ENCODE data around the gene AFAP1.

- TF ChIP-seq ZNF274 (IDR thresholded peaks at IDR 0.05; ENCODE audit: low read depth, low read length) (no peak), SUZ12 (IDR thresholded peaks at IDR 0.05; ENCODE audit: extremely low read depth, insufficient read depth, insufficient read length) (no peak)
These were observed 107.6 kb downstream of the AFAP1 start for GRCh38 chr4:7831858-7832730.
